HEK293 (cell line): ENCODE results near the gene CDK19.

Experiments used
- BCL11B ChIP-seq: fragments of 450-650 bp; formaldehyde crosslinking; IDR thresholded peaks from 2 replicates; pipeline ENCODE4 v1.5.1; 2016; ENCODE audit warnings: low read depth, missing biosample characterization, missing genetic modification characterization
- BCL6B ChIP-seq: fragments of 450-650 bp; formaldehyde crosslinking; IDR thresholded peaks from 2 replicates; pipeline ENCODE4 v1.5.1; 2017; ENCODE audit warnings: missing biosample characterization, missing genetic modification characterization
- GLIS2 ChIP-seq: fragments of 450-650 bp; formaldehyde crosslinking; IDR thresholded peaks from 2 replicates; pipeline ENCODE4 v1.5.1; 2016; ENCODE audit warnings: missing biosample characterization, missing genetic modification characterization
- KLF7 ChIP-seq: fragments of 450-650 bp; formaldehyde crosslinking; IDR thresholded peaks from 2 replicates; pipeline ENCODE4 v1.5.1; 2016; ENCODE audit warnings: missing biosample characterization, missing genetic modification characterization, borderline replicate concordance
- SETDB1 ChIP-seq: IDR thresholded peaks from one replicate; pipeline ENCODE4 v1.6.1; 2017; ENCODE audit warnings: mild to moderate bottlenecking, low read length, moderate library complexity, mixed read lengths; ENCODE audit not compliant: insufficient read length
- SP3 ChIP-seq: fragments of 450-650 bp; formaldehyde crosslinking; IDR thresholded peaks from 2 replicates; pipeline ENCODE4 v1.5.1; 2016; ENCODE audit warnings: missing biosample characterization, missing genetic modification characterization
- SP7 ChIP-seq: fragments of 450-650 bp; formaldehyde crosslinking; IDR thresholded peaks from 2 replicates; pipeline ENCODE4 v1.5.1; 2016; ENCODE audit warnings: missing biosample characterization, missing genetic modification characterization
- WT1 ChIP-seq: fragments of 450-650 bp; formaldehyde crosslinking; IDR thresholded peaks from 2 replicates; pipeline ENCODE4 v1.5.1; 2016; ENCODE audit warnings: missing biosample characterization, missing genetic modification characterization
- ZBTB11 ChIP-seq: fragments of 450-650 bp; formaldehyde crosslinking; conservative IDR thresholded peaks from 2 replicates; pipeline ENCODE4 v1.5.1; 2016; ENCODE audit warnings: low read depth, missing biosample characterization, missing genetic modification characterization
- ZBTB26 ChIP-seq: fragments of 450-650 bp; formaldehyde crosslinking; optimal IDR thresholded peaks from 2 replicates; pipeline ENCODE3; 2016; ENCODE audit warnings: missing biosample characterization, mild to moderate bottlenecking, missing genetic modification characterization
- ZBTB48 ChIP-seq: fragments of 450-650 bp; formaldehyde crosslinking; IDR thresholded peaks from 2 replicates; pipeline ENCODE4 v1.5.1; 2016; ENCODE audit warnings: missing biosample characterization, missing genetic modification characterization
- ZNF10 ChIP-seq: fragments of 450-650 bp; formaldehyde crosslinking; IDR thresholded peaks from 2 replicates; pipeline ENCODE4 v1.5.1; 2017; ENCODE audit warnings: missing biosample characterization, missing genetic modification characterization
- ZNF121 ChIP-seq: fragments of 450-650 bp; formaldehyde crosslinking; IDR thresholded peaks from 2 replicates; pipeline ENCODE4 v1.5.1; 2016; ENCODE audit warnings: missing biosample characterization, missing genetic modification characterization
- ZNF214 ChIP-seq: fragments of 450-650 bp; formaldehyde crosslinking; IDR thresholded peaks from 2 replicates; pipeline ENCODE4 v1.5.1; 2017; ENCODE audit warnings: missing biosample characterization, mild to moderate bottlenecking, missing genetic modification characterization, borderline replicate concordance
- ZNF223 ChIP-seq: fragments of 450-650 bp; formaldehyde crosslinking; IDR thresholded peaks from 2 replicates; pipeline ENCODE4 v1.5.1; 2016; ENCODE audit warnings: missing biosample characterization, missing genetic modification characterization
- ZNF324 ChIP-seq: fragments of 450-650 bp; formaldehyde crosslinking; IDR thresholded peaks from 2 replicates; pipeline ENCODE4 v1.5.1; 2016; ENCODE audit warnings: missing biosample characterization, missing genetic modification characterization
- ZNF350 ChIP-seq: fragments of 450-650 bp; formaldehyde crosslinking; IDR thresholded peaks from 2 replicates; pipeline ENCODE4 v1.5.0; 2017; ENCODE audit warnings: missing biosample characterization, mild to moderate bottlenecking, missing genetic modification characterization
- ZNF366 ChIP-seq: fragments of 450-650 bp; formaldehyde crosslinking; conservative IDR thresholded peaks from 2 replicates; pipeline ENCODE4 v1.5.1; 2016; ENCODE audit warnings: missing biosample characterization, missing genetic modification characterization
- ZNF394 ChIP-seq: fragments of 450-650 bp; formaldehyde crosslinking; IDR thresholded peaks from 2 replicates; pipeline ENCODE4 v1.5.1; 2016; ENCODE audit warnings: missing biosample characterization, missing genetic modification characterization, mild to moderate bottlenecking, moderate library complexity, borderline replicate concordance
- ZNF501 ChIP-seq: fragments of 450-650 bp; formaldehyde crosslinking; IDR thresholded peaks from 2 replicates; pipeline ENCODE4 v1.5.1; 2016; ENCODE audit warnings: missing biosample characterization, missing genetic modification characterization
- ZNF513 ChIP-seq: fragments of 450-650 bp; IDR thresholded peaks from 2 replicates; pipeline ENCODE4 v1.5.1; 2018; ENCODE audit warnings: missing biosample characterization, missing genetic modification characterization
- ZNF791 ChIP-seq: fragments of 450-650 bp; formaldehyde crosslinking; IDR thresholded peaks from 2 replicates; pipeline ENCODE4 v1.5.1; 2016; ENCODE audit warnings: missing biosample characterization, missing genetic modification characterization
- ZNF843 ChIP-seq: fragments of 450-650 bp; formaldehyde crosslinking; IDR thresholded peaks from 2 replicates; pipeline ENCODE4 v1.5.1; 2016; ENCODE audit warnings: missing biosample characterization, missing genetic modification characterization
- ZXDB ChIP-seq: fragments of 450-650 bp; formaldehyde crosslinking; IDR thresholded peaks from 2 replicates; pipeline ENCODE4 v1.5.1; 2016; ENCODE audit warnings: missing biosample characterization, missing genetic modification characterization
- TF ChIP-seq, protein P1 (sequence below): fragments of 450-650 bp; formaldehyde crosslinking; IDR thresholded peaks from 2 replicates; pipeline ENCODE4 v1.5.1; 2016; ENCODE audit warnings: missing biosample characterization, missing genetic modification characterization
- TF ChIP-seq, protein P2 (sequence below): fragments of 450-650 bp; formaldehyde crosslinking; IDR thresholded peaks from 2 replicates; pipeline ENCODE4 v1.5.1; 2016; ENCODE audit warnings: missing biosample characterization, missing genetic modification characterization
- TF ChIP-seq, protein P3 (sequence below): fragments of 450-650 bp; formaldehyde crosslinking; IDR thresholded peaks from 2 replicates; pipeline ENCODE4 v1.5.1; 2016; ENCODE audit warnings: missing biosample characterization, missing genetic modification characterization

The CDK19 gene

GRCh38 chr6:110815411-110816409 is at the start of gene CDK19 (continued):
- TF ChIP-seq, protein P1, sequence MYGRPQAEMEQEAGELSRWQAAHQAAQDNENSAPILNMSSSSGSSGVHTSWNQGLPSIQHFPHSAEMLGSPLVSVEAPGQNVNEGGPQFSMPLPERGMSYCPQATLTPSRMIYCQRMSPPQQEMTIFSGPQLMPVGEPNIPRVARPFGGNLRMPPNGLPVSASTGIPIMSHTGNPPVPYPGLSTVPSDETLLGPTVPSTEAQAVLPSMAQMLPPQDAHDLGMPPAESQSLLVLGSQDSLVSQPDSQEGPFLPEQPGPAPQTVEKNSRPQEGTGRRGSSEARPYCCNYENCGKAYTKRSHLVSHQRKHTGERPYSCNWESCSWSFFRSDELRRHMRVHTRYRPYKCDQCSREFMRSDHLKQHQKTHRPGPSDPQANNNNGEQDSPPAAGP: peak; percentile 22
- TF ChIP-seq SP7 (tag by site-specific recombination) (peak; percentile 86), ZBTB11 (tag by site-specific recombination) (peak; percentile 55; the same call in 1 of the 2 replicates), SP3 (tag by site-specific recombination) (peak; percentile 94), SETDB1 (peak; percentile 78), ZNF513 (tag by site-specific recombination) (no peak), ZNF791 (tag by site-specific recombination) (no peak), BCL6B (tag by site-specific recombination) (no peak), ZNF366 (tag by site-specific recombination) (no peak), WT1 (tag by site-specific recombination) (peak; percentile 67), ZBTB48 (no peak), ZBTB26 (no peak), ZNF10 (tag by site-specific recombination) (0 out of 2 replicates have a peak, but pooled peaks have one; percentile 71), ZNF324 (peak; percentile 67; the same call in 1 of the 2 replicates), ZXDB (tag by site-specific recombination) (peak; percentile 92), ZNF350 (tag by site-specific recombination) (peak; percentile 97), ZNF843 (peak; percentile 68), BCL11B (no peak), ZNF121 (tag by site-specific recombination) (0 out of 2 replicates have a peak, but pooled peaks have one; percentile 29), GLIS2 (peak; percentile 84), ZNF501 (tag by site-specific recombination) (peak; percentile 98; the same call in 1 of the 2 replicates), ZNF394 (tag by site-specific recombination) (peak; percentile 75; the same call in 1 of the 2 replicates), ZNF223 (no peak), KLF7 (tag by site-specific recombination) (no peak; the same call in 1 of the 2 replicates), ZNF214 (tag by site-specific recombination) (no peak)
- TF ChIP-seq, protein P2, sequence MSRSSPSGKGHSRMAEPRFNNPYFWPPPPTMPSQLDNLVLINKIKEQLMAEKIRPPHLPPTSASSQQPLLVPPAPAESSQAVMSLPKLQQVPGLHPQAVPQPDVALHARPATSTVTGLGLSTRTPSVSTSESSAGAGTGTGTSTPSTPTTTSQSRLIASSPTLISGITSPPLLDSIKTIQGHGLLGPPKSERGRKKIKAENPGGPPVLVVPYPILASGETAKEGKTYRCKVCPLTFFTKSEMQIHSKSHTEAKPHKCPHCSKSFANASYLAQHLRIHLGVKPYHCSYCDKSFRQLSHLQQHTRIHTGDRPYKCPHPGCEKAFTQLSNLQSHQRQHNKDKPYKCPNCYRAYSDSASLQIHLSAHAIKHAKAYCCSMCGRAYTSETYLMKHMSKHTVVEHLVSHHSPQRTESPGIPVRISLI: peak; percentile 98
- TF ChIP-seq, protein P3, sequence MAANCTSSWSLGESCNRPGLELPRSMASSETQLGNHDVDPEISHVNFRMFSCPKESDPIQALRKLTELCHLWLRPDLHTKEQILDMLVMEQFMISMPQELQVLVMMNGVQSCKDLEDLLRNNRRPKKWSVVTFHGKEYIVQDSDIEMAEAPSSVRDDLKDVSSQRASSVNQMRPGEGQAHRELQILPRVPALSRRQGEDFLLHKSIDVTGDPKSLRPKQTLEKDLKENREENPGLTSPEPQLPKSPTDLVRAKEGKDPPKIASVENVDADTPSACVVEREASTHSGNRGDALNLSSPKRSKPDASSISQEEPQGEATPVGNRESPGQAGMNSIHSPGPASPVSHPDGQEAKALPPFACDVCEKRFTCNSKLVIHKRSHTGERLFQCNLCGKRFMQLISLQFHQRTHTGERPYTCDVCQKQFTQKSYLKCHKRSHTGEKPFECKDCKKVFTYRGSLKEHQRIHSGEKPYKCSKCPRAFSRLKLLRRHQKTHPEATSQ (tag by site-specific recombination): 0 out of 2 replicates have a peak, but pooled peaks have one; percentile 25
